NT2/D1 (cell line): ENCODE measurements around the gene LRRC18.

Source experiments
- YY1 ChIP-seq: IDR thresholded peaks from 2 replicates; pipeline ENCODE4 v1.6.1; 2011; ENCODE audit not compliant: insufficient read length, insufficient read depth
- ZNF274 ChIP-seq: IDR thresholded peaks from 2 replicates; pipeline ENCODE4 v1.6.1; 2011; ENCODE audit warnings: mild to moderate bottlenecking, low read depth, low read length

DNA sequence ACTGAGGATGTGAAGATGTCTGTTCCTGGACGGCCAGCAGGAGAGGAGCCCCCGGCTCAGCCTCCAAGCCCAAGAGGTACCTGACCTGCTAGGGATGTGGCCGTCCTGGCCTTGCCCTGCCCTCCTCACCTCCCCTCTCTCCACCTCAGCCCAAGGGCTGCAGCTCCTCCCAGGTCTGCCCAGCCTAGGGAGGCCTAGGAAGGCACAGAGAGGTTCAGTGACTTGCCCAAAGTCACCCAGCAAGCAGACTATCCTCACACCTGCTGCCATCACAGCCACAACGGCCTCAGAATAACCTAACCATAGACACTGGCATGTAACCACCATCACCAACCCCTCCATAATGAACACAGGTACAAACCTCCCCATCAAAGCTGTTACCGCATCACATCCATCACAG lies 38.7 kb upstream of the LRRC18 start:
- TF ChIP-seq YY1, result no peak
- no peak for TF ChIP-seq ZNF274
